ENCODE data around the gene DPYSL4. TPM values are rescaled to one million over a fixed set of nuclear protein-coding genes. Genes with fewer than 3 reads are reported as not detected.

Gene DPYSL4
- total RNA-seq, 1 experiment from 2014 or later: 9.9 TPM

- peaks cover 5% of the 10 kb centered on the region; the same call in 1 of the 2 replicates for H3K4me1 ChIP-seq (ENCODE audit: control insufficient read depth, insufficient read depth, low read length)
- TF ChIP-seq TCF7L2 (IDR thresholded peaks at IDR 0.05; ENCODE audit: low read depth, low read length) (no peak), CTCF (IDR thresholded peaks at IDR 0.05) (no peak), SIN3A (IDR thresholded peaks at IDR 0.05; ENCODE audit: borderline replicate concordance, insufficient read depth, low read depth, low read length) (no peak), REST (IDR thresholded peaks at IDR 0.05; ENCODE audit: insufficient read depth in 1 of 2, low read depth in 2 of 2, low read length in 1 of 2) (no peak), POLR2AphosphoS5 (IDR thresholded peaks at IDR 0.05; ENCODE audit: low read depth, low read length) (no peak)
- DNase-seq (ENCODE audit: low read depth, low spot score) (no peak), ATAC-seq (no peak)
- H3K36me3 ChIP-seq (ENCODE audit: control insufficient read depth, insufficient read depth, low read length): no peaks in the 10 kb centered on the region
- no TSS peak for BruUV-seq (replicated peaks)
- POLR2A ChIA-PET: no interaction called here
- intact Hi-C loops (cut with micrococcal nuclease; ENCODE audit: unreplicated experiment) (no loop called here), in situ Hi-C loops (cut with HindIII; ENCODE audit: low pct_unique_long_range_greater_than_20kb, low sequenced_read_pairs) (no loop called here)
- CTCF ChIA-PET: no interaction called here
- no peak overlapping the region for H3K27ac ChIP-seq (ENCODE audit: low read length)
- H3K27me3 ChIP-seq (ENCODE audit: control insufficient read depth, insufficient read depth, low read length): peaks cover 5% of the 10 kb centered on the region; the same call in 1 of the 2 replicates
- no peaks in the 10 kb centered on the region for H3K9me3 ChIP-seq (ENCODE audit: control insufficient read depth, insufficient read depth, low read depth, low read length)
- H3K4me3 ChIP-seq (ENCODE audit: low read depth in 2 of 2, low read length in 2 of 2): no peak overlapping the region
These were observed 3.2 kb downstream of the DPYSL4 start for GRCh38 chr10:132189810-132190422.

- ATAC-seq (no peak), DNase-seq (ENCODE audit: low read depth, low spot score) (no peak)
- in situ Hi-C loops (cut with HindIII; ENCODE audit: low pct_unique_long_range_greater_than_20kb, low sequenced_read_pairs) (no loop called here), intact Hi-C loops (cut with micrococcal nuclease; ENCODE audit: unreplicated experiment) (no loop called here)
- Histone ChIP-seq H3K27ac (ENCODE audit: low read length) (no peak overlapping the region), H3K36me3 (ENCODE audit: control insufficient read depth, insufficient read depth, low read length) (no peaks in the 10 kb centered on the region), H3K4me3 (ENCODE audit: low read depth in 2 of 2, low read length in 2 of 2) (no peak overlapping the region), H3K9me3 (ENCODE audit: control insufficient read depth, insufficient read depth, low read depth, low read length) (no peaks in the 10 kb centered on the region), H3K4me1 (ENCODE audit: control insufficient read depth, insufficient read depth, low read length) (peaks cover 5% of the 10 kb centered on the region; the same call in 1 of the 2 replicates), H3K27me3 (ENCODE audit: control insufficient read depth, insufficient read depth, low read length) (no peaks in the 10 kb centered on the region; the same call in 1 of the 2 replicates)
- TF ChIP-seq REST (IDR thresholded peaks at IDR 0.05; ENCODE audit: insufficient read depth in 1 of 2, low read depth in 2 of 2, low read length in 1 of 2) (no peak), CTCF (IDR thresholded peaks at IDR 0.05) (no peak), SIN3A (IDR thresholded peaks at IDR 0.05; ENCODE audit: borderline replicate concordance, insufficient read depth, low read depth, low read length) (no peak), TCF7L2 (IDR thresholded peaks at IDR 0.05; ENCODE audit: low read depth, low read length) (no peak), POLR2AphosphoS5 (IDR thresholded peaks at IDR 0.05; ENCODE audit: low read depth, low read length) (no peak)
- CTCF ChIA-PET: interaction anchor here (0.7 kb wide), 1 partner anchor 262 kb away, joined by 4 read pairs; no protein-coding TSS in a partner anchor
- POLR2A ChIA-PET: no interaction called here
- BruUV-seq (replicated peaks): no TSS peak
These were observed 5.6 kb downstream of the DPYSL4 start for GRCh38 chr10:132192076-132192975.

All from Panc1 (cell line).